Neutrophil (primary cell): Measurements from ENCODE around the gene PPCDC.

Experiments
- H3K27ac ChIP-seq: fragments of 200-600 bp; sonication (generic); 2 replicates; pipeline ENCODE4 v1.5.1; 2016; ENCODE audit warnings: mild to moderate bottlenecking, moderate library complexity
- H3K27me3 ChIP-seq: fragments of 200-600 bp; sonication (generic); 2 replicates; pipeline ENCODE4 v1.6.0; 2016; ENCODE audit warnings: mild to moderate bottlenecking
- H3K36me3 ChIP-seq: fragments of 200-600 bp; sonication (generic); 2 replicates; pipeline ENCODE4 v1.5.1; 2017
- H3K4me1 ChIP-seq, 2 experiments: fragments of 200-600 bp in 1 of 2; sonication (generic) in 1 of 2; 1 replicate in 1 of 2; 2 replicates in 1 of 2; pipeline versions ENCODE4 v1.5.1 to v1.6.1; 2013 to 2016; ENCODE audit warnings: low read depth in 1 of 2, low read length in 1 of 2, mild to moderate bottlenecking in 1 of 2, moderate library complexity in 1 of 2; ENCODE audit not compliant: control insufficient read depth in 1 of 2, insufficient read depth in 1 of 2
- H3K4me3 ChIP-seq, 2 experiments: fragments of 200-600 bp in 1 of 2; sonication (generic) in 1 of 2; 1 replicate in 1 of 2; 2 replicates in 1 of 2; pipeline ENCODE4 v1.5.1; 2013 to 2016; ENCODE audit warnings: low read depth in 1 of 2, low read length in 1 of 2, mild to moderate bottlenecking in 1 of 2, moderate library complexity in 1 of 2
- H3K9me3 ChIP-seq: fragments of 200-600 bp; sonication (generic); 2 replicates; pipeline ENCODE4 v1.5.1; 2016
- CTCF ChIP-seq: fragments of 200-600 bp; sonication (generic); IDR thresholded peaks from 2 replicates; pipeline ENCODE4 v1.5.1; 2016; ENCODE audit warnings: antibody characterized with exemption

The PPCDC gene

GRCh38 chr15:75065851-75066509 lies 42.6 kb downstream of the PPCDC start:
- H3K27ac ChIP-seq = peak overlapping the region; percentile 57
- no peak overlapping the region for H3K4me3 ChIP-seq
- TF ChIP-seq CTCF = no peak
- H3K36me3 ChIP-seq = no peaks in the 10 kb centered on the region
- H3K27me3 ChIP-seq = no peaks in the 10 kb centered on the region
- H3K4me1 ChIP-seq = peaks cover 45 to 52% of the 10 kb centered on the region in 2 experiments
- no peaks in the 10 kb centered on the region for H3K9me3 ChIP-seq

GRCh38 chr15:75067123-75067830 lies 43.9 kb downstream of the PPCDC start:
- no peaks in the 10 kb centered on the region for H3K36me3 ChIP-seq
- H3K27me3 ChIP-seq = no peaks in the 10 kb centered on the region
- H3K9me3 ChIP-seq = no peaks in the 10 kb centered on the region
- peaks cover 48 to 53% of the 10 kb centered on the region in 2 experiments for H3K4me1 ChIP-seq
- peak overlapping the region; percentile 57 for H3K27ac ChIP-seq
- TF ChIP-seq CTCF = no peak
- H3K4me3 ChIP-seq = no peak overlapping the region

- TF ChIP-seq CTCF = no peak
- no peaks in the 10 kb centered on the region for H3K9me3 ChIP-seq
- H3K27me3 ChIP-seq = no peaks in the 10 kb centered on the region
- no peaks in the 10 kb centered on the region for H3K36me3 ChIP-seq
- peak overlapping the region; percentile 96 for H3K27ac ChIP-seq
- H3K4me1 ChIP-seq = peaks cover 63 to 67% of the 10 kb centered on the region in 2 experiments
- no peak overlapping the region for H3K4me3 ChIP-seq
Observed at GRCh38 chr15:75068748-75069147, 45.4 kb downstream of the PPCDC start.

GRCh38 chr15:75069301-75069925 lies 46.0 kb downstream of the PPCDC start:
- TF ChIP-seq CTCF = no peak
- H3K27me3 ChIP-seq = no peaks in the 10 kb centered on the region
- peaks cover 69 to 71% of the 10 kb centered on the region in 2 experiments for H3K4me1 ChIP-seq
- peak overlapping the region; percentile 96 for H3K27ac ChIP-seq
- no peaks in the 10 kb centered on the region for H3K9me3 ChIP-seq
- H3K36me3 ChIP-seq = no peaks in the 10 kb centered on the region
- H3K4me3 ChIP-seq = peak overlapping the region; percentile 26 to 27

GRCh38 chr15:75070674-75071073 lies 47.3 kb downstream of the PPCDC start:
- H3K4me1 ChIP-seq = peaks cover 63 to 71% of the 10 kb centered on the region in 2 experiments
- H3K4me3 ChIP-seq = no peak overlapping the region
- H3K27ac ChIP-seq = peak overlapping the region; percentile 96
- H3K27me3 ChIP-seq = no peaks in the 10 kb centered on the region
- TF ChIP-seq CTCF = no peak
- H3K9me3 ChIP-seq = no peaks in the 10 kb centered on the region
- H3K36me3 ChIP-seq = no peaks in the 10 kb centered on the region
